ENCODE measurements around the gene FAM124A. TPM values are rescaled to one million over a fixed set of nuclear protein-coding genes. Genes with fewer than 3 reads are reported as not detected.

The FAM124A gene
- total RNA-seq, 1 donor from 2014 or later: 1.8 TPM

GRCh38 chr13:51234676-51235075, 12.5 kb downstream of the FAM124A start:
- TF ChIP-seq CTCF (IDR thresholded peaks at IDR 0.05): no peak
- H3K4me1 Mint-ChIP-seq (ENCODE audit: unreplicated experiment): peaks cover 3% of the 10 kb centered on the region
- H3K9me3 Mint-ChIP-seq (ENCODE audit: unreplicated experiment): no peaks in the 10 kb centered on the region
- no peak overlapping the region for H3K27ac Mint-ChIP-seq (ENCODE audit: unreplicated experiment)
- no peaks in the 10 kb centered on the region for H3K36me3 Mint-ChIP-seq (ENCODE audit: unreplicated experiment)
- DNase-seq (ENCODE audit: extremely low spot score, unreplicated experiment): no peak
- no peak overlapping the region for H3K4me3 Mint-ChIP-seq (ENCODE audit: unreplicated experiment)
- H3K27me3 Mint-ChIP-seq (ENCODE audit: unreplicated experiment): peaks cover 4% of the 10 kb centered on the region

- H3K36me3 Mint-ChIP-seq (ENCODE audit: unreplicated experiment): no peaks in the 10 kb centered on the region
- no peak for TF ChIP-seq CTCF (IDR thresholded peaks at IDR 0.05)
- H3K27ac Mint-ChIP-seq (ENCODE audit: unreplicated experiment): no peak overlapping the region
- peaks cover 3% of the 10 kb centered on the region for H3K4me1 Mint-ChIP-seq (ENCODE audit: unreplicated experiment)
- peaks cover 2% of the 10 kb centered on the region for H3K27me3 Mint-ChIP-seq (ENCODE audit: unreplicated experiment)
- no peak overlapping the region for H3K4me3 Mint-ChIP-seq (ENCODE audit: unreplicated experiment)
- H3K9me3 Mint-ChIP-seq (ENCODE audit: unreplicated experiment): no peaks in the 10 kb centered on the region
- no peak for DNase-seq (ENCODE audit: extremely low spot score, unreplicated experiment)
Measured at GRCh38 chr13:51235186-51235585, 13.0 kb downstream of the FAM124A start.

GRCh38 chr13:51235756-51236490, 13.7 kb downstream of the FAM124A start:
- Mint-ChIP-seq H3K27ac (ENCODE audit: unreplicated experiment) (no peak overlapping the region), H3K36me3 (ENCODE audit: unreplicated experiment) (no peaks in the 10 kb centered on the region), H3K27me3 (ENCODE audit: unreplicated experiment) (peaks cover 2% of the 10 kb centered on the region), H3K4me1 (ENCODE audit: unreplicated experiment) (peaks cover 3% of the 10 kb centered on the region), H3K9me3 (ENCODE audit: unreplicated experiment) (no peaks in the 10 kb centered on the region), H3K4me3 (ENCODE audit: unreplicated experiment) (no peak overlapping the region)
- peak; percentile 51 for DNase-seq (ENCODE audit: extremely low spot score, unreplicated experiment)
- TF ChIP-seq CTCF (IDR thresholded peaks at IDR 0.05): no peak

- H3K4me1 Mint-ChIP-seq (ENCODE audit: unreplicated experiment): peaks cover 3% of the 10 kb centered on the region
- DNase-seq (ENCODE audit: extremely low spot score, unreplicated experiment): no peak
- TF ChIP-seq CTCF (IDR thresholded peaks at IDR 0.05): no peak
- H3K4me3 Mint-ChIP-seq (ENCODE audit: unreplicated experiment): no peak overlapping the region
- no peak overlapping the region for H3K27ac Mint-ChIP-seq (ENCODE audit: unreplicated experiment)
- peaks cover 2% of the 10 kb centered on the region for H3K27me3 Mint-ChIP-seq (ENCODE audit: unreplicated experiment)
- H3K9me3 Mint-ChIP-seq (ENCODE audit: unreplicated experiment): no peaks in the 10 kb centered on the region
- H3K36me3 Mint-ChIP-seq (ENCODE audit: unreplicated experiment): no peaks in the 10 kb centered on the region
Measured at GRCh38 chr13:51236491-51236792, 14.2 kb downstream of the FAM124A start.

GRCh38 chr13:51237386-51237785, 15.2 kb downstream of the FAM124A start:
- Mint-ChIP-seq H3K36me3 (ENCODE audit: unreplicated experiment) (no peaks in the 10 kb centered on the region), H3K27me3 (ENCODE audit: unreplicated experiment) (no peaks in the 10 kb centered on the region), H3K4me3 (ENCODE audit: unreplicated experiment) (no peak overlapping the region), H3K4me1 (ENCODE audit: unreplicated experiment) (peaks cover 3% of the 10 kb centered on the region), H3K27ac (ENCODE audit: unreplicated experiment) (no peak overlapping the region), H3K9me3 (ENCODE audit: unreplicated experiment) (no peaks in the 10 kb centered on the region)
- TF ChIP-seq CTCF (IDR thresholded peaks at IDR 0.05): no peak
- DNase-seq (ENCODE audit: extremely low spot score, unreplicated experiment): peak; percentile 7

Data from osteocyte (in vitro differentiated cells).